B cell (primary cell): ENCODE results near the gene TTLL5. TPM values are rescaled to one million over a fixed set of nuclear protein-coding genes. Genes with fewer than 3 reads are reported as not detected.

Experiments
- ATAC-seq: fragments of 200-7000 bp; cut with Tn5 transposase; one replicate; pipeline ENCODE4 v1.10.0; 2021; ENCODE audit warnings: low read depth, mild to moderate bottlenecking, moderate number of reproducible peaks, moderate library complexity
- CTCF ChIA-PET: fragments of 350-600 bp; sonication (Branson Sonifier 250); formaldehyde crosslinking; loops from one replicate; lab custom pipeline; 2021; ENCODE audit warnings: antibody characterized with exemption, inconsistent platforms; lab: Charles Lee
- POLR2A ChIA-PET: fragments of 350-600 bp; sonication (Branson Sonifier 250); formaldehyde crosslinking; loops from one replicate; lab custom pipeline; 2021; ENCODE audit warnings: antibody characterized with exemption; lab: Charles Lee
- DNase-seq: peaks from one replicate; pipeline ENCODE4 v3.0.0; 2013
- H2AFZ ChIP-seq: 2 replicates; pipeline ENCODE4 v1.6.1; 2012; ENCODE audit warnings: mild to moderate bottlenecking, low read depth, low read length; ENCODE audit not compliant: insufficient read depth, poor library complexity, severe bottlenecking
- H3K27ac ChIP-seq, 2 donors: 1 replicate in 1 of 2; 2 replicates in 1 of 2; pipeline ENCODE4 v1.5.1; 2012 to 2013; ENCODE audit warnings: low read length in 2 of 2, mild to moderate bottlenecking in 2 of 2, moderate library complexity in 1 of 2
- H3K27me3 ChIP-seq, 4 experiments: fragments of 200-600 bp in 1 of 4; sonication (generic) in 1 of 4; replicated peaks in 1 of 4; 1 replicate in 2 of 4; 2 replicates in 2 of 4; pipeline versions ENCODE4 v1.6.1 to v1.7.0; 2013 to 2016; ENCODE audit warnings: low read length in 3 of 4, mild to moderate bottlenecking in 2 of 4, mixed read lengths in 1 of 4, moderate library complexity in 1 of 4; ENCODE audit not compliant: insufficient read depth in 4 of 4, control insufficient read depth in 3 of 4; ENCODE audit errors: control extremely low read depth in 1 of 4
- H3K36me3 ChIP-seq, 2 experiments: replicated peaks in 1 of 2; 1 replicate in 1 of 2; 2 replicates in 1 of 2; pipeline versions ENCODE4 v1.6.1 to v1.7.1; 2013; ENCODE audit warnings: low read length in 1 of 2; ENCODE audit not compliant: insufficient read depth in 2 of 2, control insufficient read depth in 1 of 2; ENCODE audit errors: control extremely low read depth in 1 of 2, extremely low read depth in 1 of 2
- H3K4me1 ChIP-seq, 2 donors: fragments of 200-600 bp in 1 of 2; sonication (generic) in 1 of 2; 1 replicate in 1 of 2; 2 replicates in 1 of 2; pipeline versions ENCODE4 v1.5.1 to v1.6.1; 2013 to 2017; ENCODE audit warnings: low read length in 2 of 2; ENCODE audit not compliant: control insufficient read depth in 2 of 2, insufficient read depth in 2 of 2
- H3K4me2 ChIP-seq: replicated peaks from 2 replicates; pipeline ENCODE3; 2012; ENCODE audit warnings: mild to moderate bottlenecking, low read depth, low read length; ENCODE audit not compliant: poor library complexity, severe bottlenecking
- H3K4me3 ChIP-seq, 5 experiments: fragments of 200-600 bp in 1 of 5; sonication (generic) in 1 of 5; 1 replicate in 3 of 5; 2 replicates in 2 of 5; pipeline versions ENCODE4 v1.5.1 to v1.7.0; 2011 to 2016; ENCODE audit warnings: low read length in 4 of 5, mild to moderate bottlenecking in 4 of 5, low read depth in 2 of 5, control low read depth in 1 of 5, moderate library complexity in 1 of 5; ENCODE audit not compliant: insufficient read depth in 1 of 5; ENCODE audit errors: control extremely low read depth in 1 of 5, extremely low read depth in 1 of 5
- H3K79me2 ChIP-seq: fragments of 200-600 bp; sonication (generic); one replicate; pipeline ENCODE4 v1.6.0; 2016; ENCODE audit warnings: low read length; ENCODE audit not compliant: control insufficient read depth, insufficient read depth
- H3K9ac ChIP-seq: fragments of 200-600 bp; sonication (generic); 2 replicates; pipeline ENCODE4 v1.6.1; 2017; ENCODE audit warnings: mild to moderate bottlenecking, low read length, moderate library complexity
- H3K9me3 ChIP-seq, 3 donors: one replicate each; pipeline versions ENCODE4 v1.6.1 to v1.7.1; 2013; ENCODE audit warnings: low read length in 2 of 3; ENCODE audit not compliant: control insufficient read depth in 2 of 3, insufficient read depth in 1 of 3; ENCODE audit errors: control extremely low read depth in 1 of 3
- H4K20me1 ChIP-seq: 2 replicates; pipeline ENCODE4 v1.6.0; 2012; ENCODE audit warnings: mild to moderate bottlenecking, low read length; ENCODE audit not compliant: insufficient read depth, control insufficient read depth, poor library complexity, severe bottlenecking
- H3K27ac Mint-ChIP-seq: one replicate; pipeline ENCODE4 v1.8.0; 2021; ENCODE audit warnings: mixed read lengths
- H3K27me3 Mint-ChIP-seq: one replicate; pipeline ENCODE4 v1.8.0; 2021; ENCODE audit warnings: mixed read lengths
- H3K4me1 Mint-ChIP-seq: one replicate; pipeline ENCODE4 v1.8.0; 2021; ENCODE audit warnings: mixed read lengths
- H3K4me3 Mint-ChIP-seq: one replicate; pipeline ENCODE4 v1.8.0; 2021; ENCODE audit warnings: mixed read lengths
- H3K9me3 Mint-ChIP-seq: one replicate; pipeline ENCODE4 v1.8.0; 2022; ENCODE audit warnings: mixed read lengths; ENCODE audit not compliant: insufficient read depth
- CTCF ChIP-seq: fragments of 200-600 bp; IDR thresholded peaks from one replicate; pipeline ENCODE4 v1.8.0; 2022; ENCODE audit warnings: antibody characterized with exemption, mild to moderate bottlenecking
- EZH2 ChIP-seq: IDR thresholded peaks from 2 replicates; pipeline ENCODE4 v1.6.1; 2012; ENCODE audit warnings: borderline replicate concordance, low read depth, mild to moderate bottlenecking, moderate library complexity, low read length; ENCODE audit not compliant: insufficient read depth, poor library complexity, severe bottlenecking
- WGBS: methylation state at CpG from one replicate; pipeline ENCODE4 v1.1.5; 2013; ENCODE audit warnings: missing lambda C conversion rate; ENCODE audit not compliant: insufficient coverage; 5-methylcytosine and 5-hydroxymethylcytosine counted together
- intact Hi-C: fragments of 100-400 bp; cut with micrococcal nuclease; formaldehyde crosslinking; loops from one replicate; pipeline ENCODE4 v1.10.0; 2022
- polyA plus RNA-seq: library from polyadenylated mRNA; depleted of rRNA; stranded (reverse); fragments of >200 nt; gene quantifications from 2 replicates; pipeline ENCODE4 v1.2.3, GENCODE V29; 2012
- total RNA-seq, 2 donors: library from RNA; stranded (reverse); fragments of 120-200 nt in 1 of 2; gene quantifications; 1 replicate in 1 of 2; 2 replicates in 1 of 2; pipeline versions ENCODE4 v1.2.3 to v1.2.4, GENCODE V29; 2013 to 2022

The TTLL5 gene
- total and polyA plus RNA-seq, 2 donors (not counting 1 experiment from before 2014, with no cell fraction given): 10.9 to 50.9 TPM

- no peak overlapping the region for H3K4me3 Mint-ChIP-seq
- Histone ChIP-seq H4K20me1 (no peaks in the 10 kb centered on the region), H3K4me3 (no peak overlapping the region), H3K27me3 (no peaks in the 10 kb centered on the region), H3K36me3 (no peaks in the 10 kb centered on the region), H3K4me1 (no peaks in the 10 kb centered on the region), H3K79me2 (no peaks in the 10 kb centered on the region), H3K9ac (no peak overlapping the region), H3K27ac (no peak overlapping the region), H3K4me2 (no peak overlapping the region), H2AFZ (no peak overlapping the region), H3K9me3 (no peaks in the 10 kb centered on the region)
- WGBS: 98% methylated on average over 4 of the region's 6 CpGs
- TF ChIP-seq EZH2 (no peak), CTCF (no peak)
- intact Hi-C loops: loop anchor here (5.0 kb wide), 1 partner anchor 177 kb away; no protein-coding TSS in a partner anchor
- ChIA-PET CTCF (interaction anchor here (1.7 kb wide), 1 partner anchor 22 kb away, joined by 8 read pairs; no protein-coding TSS in a partner anchor), POLR2A (no interaction called here)
- ATAC-seq (no peak), DNase-seq (no peak)
- H3K4me1 Mint-ChIP-seq: no peaks in the 10 kb centered on the region
- H3K27ac Mint-ChIP-seq: no peak overlapping the region
- no peaks in the 10 kb centered on the region for H3K27me3 Mint-ChIP-seq
- H3K9me3 Mint-ChIP-seq: no peaks in the 10 kb centered on the region
These were observed 223.2 kb downstream of the TTLL5 start for GRCh38 chr14:75884198-75884611.

GRCh38 chr14:75885829-75886228, 224.8 kb downstream of the TTLL5 start:
- Histone ChIP-seq H3K4me1 (no peaks in the 10 kb centered on the region), H3K79me2 (no peaks in the 10 kb centered on the region), H3K4me3 (no peak overlapping the region), H3K4me2 (no peak overlapping the region), H3K9me3 (peaks cover 0 to 5% (median 0%) of the 10 kb centered on the region in 3 donors), H3K36me3 (no peaks in the 10 kb centered on the region), H3K27me3 (no peaks in the 10 kb centered on the region), H3K9ac (no peak overlapping the region), H2AFZ (no peak overlapping the region), H3K27ac (no peak overlapping the region), H4K20me1 (no peaks in the 10 kb centered on the region)
- ATAC-seq (no peak), DNase-seq (no peak)
- ChIA-PET CTCF (no interaction called here), POLR2A (no interaction called here)
- intact Hi-C loops: no loop called here
- Mint-ChIP-seq H3K27me3 (no peaks in the 10 kb centered on the region), H3K4me1 (no peaks in the 10 kb centered on the region), H3K9me3 (no peaks in the 10 kb centered on the region), H3K27ac (no peak overlapping the region), H3K4me3 (no peak overlapping the region)
- WGBS: 100% methylated on average over 1 of the region's 2 CpGs
- no peak for TF ChIP-seq EZH2
- no peak for TF ChIP-seq CTCF
